IMR-90 (cell line): ENCODE results near the gene OR52B6. TPM values are rescaled to one million over a fixed set of nuclear protein-coding genes. Genes with fewer than 3 reads are reported as not detected.

ENCODE experiments used
- ATAC-seq: fragments of 200-7000 bp; cut with Tn5 transposase; 2 replicates; pipeline ENCODE4 v1.9.1; 2020; ENCODE audit warnings: low read depth, mild to moderate bottlenecking, moderate library complexity
- BruUV-seq: library from RNA; stranded (reverse); fragments of 400-500 nt; replicated peaks from 2 replicates; lab custom pipeline; 2021; lab: Mats Ljungman, UMichigan
- CTCF ChIA-PET: fragments of 300-600 bp; formaldehyde crosslinking; extraction: SDS; loops from one replicate; lab custom pipeline; 2021; ENCODE audit warnings: antibody characterized with exemption; lab: Yijun Ruan, JAX
- POLR2A ChIA-PET: fragments of 300-600 bp; sonication (Branson Sonifier 250); formaldehyde crosslinking; loops from one replicate; lab custom pipeline; 2022; ENCODE audit warnings: antibody characterized with exemption; ENCODE audit not compliant: unreplicated experiment; lab: Charles Lee
- DNase-seq: peaks from one replicate; pipeline ENCODE4 v3.0.0; 2013
- H2AFZ ChIP-seq: replicated peaks from 2 replicates; pipeline ENCODE3; 2013; ENCODE audit warnings: low read length, mild to moderate bottlenecking; ENCODE audit not compliant: poor library complexity
- H2AK5ac ChIP-seq: 2 replicates; pipeline ENCODE4 v1.6.1; 2013; ENCODE audit warnings: low read depth, low read length, inconsistent platforms
- H2AK9ac ChIP-seq: replicated peaks from 2 replicates; pipeline ENCODE3; 2013; ENCODE audit warnings: mild to moderate bottlenecking, low read depth, low read length, moderate library complexity; ENCODE audit not compliant: poor library complexity
- H2BK120ac ChIP-seq: 2 replicates; pipeline ENCODE4 v1.6.1; 2013; ENCODE audit warnings: low read depth, low read length, inconsistent platforms
- H2BK15ac ChIP-seq: 3 replicates; pipeline ENCODE4 v1.6.1; 2013; ENCODE audit warnings: low read depth, low read length, inconsistent platforms
- H2BK20ac ChIP-seq: 2 replicates; pipeline ENCODE4 v1.6.1; 2013; ENCODE audit warnings: low read depth, mild to moderate bottlenecking, inconsistent platforms, low read length, moderate library complexity
- H2BK5ac ChIP-seq: 2 replicates; pipeline ENCODE4 v1.6.1; 2013; ENCODE audit warnings: mild to moderate bottlenecking, low read depth, low read length, inconsistent platforms; ENCODE audit not compliant: poor library complexity, severe bottlenecking
- H3K14ac ChIP-seq: replicated peaks from 2 replicates; pipeline ENCODE4 v1.6.1; 2013; ENCODE audit warnings: low read depth, low read length, inconsistent platforms
- H3K18ac ChIP-seq: 2 replicates; pipeline ENCODE4 v1.6.1; 2013; ENCODE audit warnings: low read depth, low read length, control low read depth
- H3K23ac ChIP-seq: 2 replicates; pipeline ENCODE4 v1.6.1; 2013; ENCODE audit warnings: low read depth, low read length, inconsistent platforms
- H3K27ac ChIP-seq: 2 replicates; pipeline ENCODE4 v1.5.1; 2013; ENCODE audit warnings: mild to moderate bottlenecking, control low read depth, low read length; ENCODE audit not compliant: insufficient read depth
- H3K27me3 ChIP-seq: 2 replicates; pipeline ENCODE4 v1.6.1; 2013; ENCODE audit warnings: low read length; ENCODE audit not compliant: control insufficient read depth, insufficient read depth
- H3K36me3 ChIP-seq: 2 replicates; pipeline ENCODE4 v1.6.1; 2013; ENCODE audit warnings: low read length, mixed read lengths; ENCODE audit not compliant: control insufficient read depth, insufficient read depth
- H3K4ac ChIP-seq: 2 replicates; pipeline ENCODE4 v1.6.1; 2013; ENCODE audit warnings: low read depth, low read length, inconsistent platforms
- H3K4me1 ChIP-seq: 2 replicates; pipeline ENCODE4 v1.6.1; 2013; ENCODE audit warnings: low read length, mixed read lengths; ENCODE audit not compliant: control insufficient read depth, insufficient read depth
- H3K4me2 ChIP-seq: 2 replicates; pipeline ENCODE4 v1.6.1; 2013; ENCODE audit warnings: low read depth, mild to moderate bottlenecking, control low read depth, low read length, moderate library complexity
- H3K4me3 ChIP-seq: 2 replicates; pipeline ENCODE4 v1.5.1; 2013; ENCODE audit warnings: low read depth, mild to moderate bottlenecking, control low read depth, low read length, moderate library complexity; ENCODE audit not compliant: insufficient read depth
- H3K56ac ChIP-seq: 2 replicates; pipeline ENCODE4 v1.6.1; 2013; ENCODE audit warnings: low read length, inconsistent platforms; ENCODE audit not compliant: insufficient read depth; ENCODE audit errors: extremely low read depth
- H3K79me1 ChIP-seq, 2 experiments: 2 replicates each; pipeline ENCODE4 v1.6.1; 2013; ENCODE audit warnings: low read length in 2 of 2, inconsistent platforms in 1 of 2, low read depth in 1 of 2
- H3K9ac ChIP-seq: 2 replicates; pipeline ENCODE4 v1.6.1; 2013; ENCODE audit warnings: low read depth, low read length, control low read depth
- H3K9me1 ChIP-seq: 2 replicates; pipeline ENCODE4 v1.6.1; 2013; ENCODE audit warnings: low read length, inconsistent platforms; ENCODE audit not compliant: insufficient read depth
- H3K9me3 ChIP-seq: 2 replicates; pipeline ENCODE4 v1.6.1; 2013; ENCODE audit warnings: low read length; ENCODE audit not compliant: control insufficient read depth, insufficient read depth
- H4K20me1 ChIP-seq: 2 replicates; pipeline ENCODE4 v1.6.1; 2013; ENCODE audit warnings: low read length, inconsistent platforms; ENCODE audit not compliant: insufficient read depth
- H4K5ac ChIP-seq: 2 replicates; pipeline ENCODE4 v1.6.1; 2013; ENCODE audit warnings: mild to moderate bottlenecking, low read depth, low read length, control low read depth
- H4K8ac ChIP-seq, 2 experiments: 2 replicates each; pipeline ENCODE4 v1.6.1; 2013; ENCODE audit warnings: low read depth in 2 of 2, low read length in 2 of 2, control low read depth in 1 of 2, inconsistent platforms in 1 of 2
- H4K91ac ChIP-seq: 2 replicates; pipeline ENCODE4 v1.6.1; 2013; ENCODE audit warnings: low read depth, low read length, inconsistent platforms; ENCODE audit not compliant: insufficient read depth
- FOS ChIP-seq: fragments of 150-350 bp; IDR thresholded peaks from 2 replicates; pipeline ENCODE4 v1.6.1; 2016; ENCODE audit warnings: low read depth, low read length
- MAFK ChIP-seq: IDR thresholded peaks from 2 replicates; pipeline ENCODE4 v1.6.1; 2012; ENCODE audit warnings: low read depth, low read length, improper control_type of control experiment
- MAZ ChIP-seq: IDR thresholded peaks from 2 replicates; pipeline ENCODE4 v1.6.1; 2012; ENCODE audit warnings: low read depth, mild to moderate bottlenecking, low read length, improper control_type of control experiment, moderate library complexity, borderline replicate concordance
- MXI1 ChIP-seq: IDR thresholded peaks from 2 replicates; pipeline ENCODE4 v1.6.1; 2012; ENCODE audit warnings: low read depth, mild to moderate bottlenecking, low read length, moderate library complexity, borderline replicate concordance
- NFE2L2 ChIP-seq: fragments of 150-350 bp; IDR thresholded peaks from 2 replicates; pipeline ENCODE4 v1.6.1; 2016; ENCODE audit warnings: low read depth, mild to moderate bottlenecking, low read length
- POLR2A ChIP-seq: IDR thresholded peaks from 2 replicates; pipeline ENCODE4 v1.6.1; 2012; ENCODE audit warnings: mild to moderate bottlenecking, low read depth, low read length
- RAD21 ChIP-seq: IDR thresholded peaks from 2 replicates; pipeline ENCODE4 v1.6.1; 2012; ENCODE audit warnings: low read length, improper control_type of control experiment
- RCOR1 ChIP-seq: IDR thresholded peaks from 2 replicates; pipeline ENCODE4 v1.6.1; 2012; ENCODE audit warnings: mild to moderate bottlenecking, low read length, improper control_type of control experiment; ENCODE audit not compliant: insufficient replicate concordance
- SMC3 ChIP-seq: fragments of 150-350 bp; IDR thresholded peaks from 2 replicates; pipeline ENCODE4 v1.6.1; 2016; ENCODE audit warnings: low read depth, mild to moderate bottlenecking, antibody characterized with exemption, low read length, moderate library complexity
- WGBS, 2 experiments: methylation state at CpG; one replicate each; pipeline versions ENCODE4 v1.1.5 to v1.1.7; 2013; ENCODE audit warnings: missing lambda C conversion rate in 2 of 2; ENCODE audit not compliant: insufficient read length in 1 of 2; ENCODE audit errors: extremely low coverage in 2 of 2; 5-methylcytosine and 5-hydroxymethylcytosine counted together
- dilution Hi-C: fragments of 300-500 bp; cut with HindIII; formaldehyde crosslinking; loops from one replicate; pipeline ENCODE4 v1.14.3; 2018; ENCODE audit warnings: low sequenced_read_pairs; ENCODE audit not compliant: unreplicated experiment
- in situ Hi-C: fragments of 300-500 bp; cut with MboI; formaldehyde crosslinking; loops from 3 replicates; pipeline ENCODE4 v1.14.3; 2019; ENCODE audit warnings: low sequenced_read_pairs, inconsistent platforms, mixed read lengths
- intact Hi-C: fragments of 100-400 bp; cut with micrococcal nuclease; formaldehyde crosslinking; loops from 2 replicates; pipeline ENCODE4 v1.10.0; 2022
- polyA plus RNA-seq, 3 experiments: library from polyadenylated mRNA; depleted of rRNA; stranded (reverse); fragments of >200 nt; gene quantifications; 2 replicates each; pipeline ENCODE4 v1.2.3, GENCODE V29; 2012; ENCODE audit warnings: low replicate concordance in 1 of 3
- total RNA-seq: library from RNA; depleted of rRNA; stranded (reverse); fragments of >200 nt; gene quantifications from 2 replicates; pipeline ENCODE4 v1.2.3, GENCODE V29; 2012
- TF ChIP-seq, protein P1 (sequence below): conservative IDR thresholded peaks from 2 replicates; pipeline ENCODE4 v1.5.1; 2012; ENCODE audit warnings: mild to moderate bottlenecking, low read depth, low read length, improper control_type of control experiment

The OR52B6 gene
- total and polyA plus RNA-seq, 2 of the 4 experiments (the other 2 are of a cell fraction), result not detected

- Histone ChIP-seq H4K5ac (no peak overlapping the region), H3K23ac (no peak overlapping the region), H2AK9ac (no peak overlapping the region), H2BK20ac (no peak overlapping the region), H4K91ac (no peak overlapping the region), H3K18ac (no peak overlapping the region), H3K36me3 (no peaks in the 10 kb centered on the region), H3K9ac (no peak overlapping the region), H2AK5ac (no peak overlapping the region), H3K27ac (no peak overlapping the region), H3K4me1 (no peaks in the 10 kb centered on the region), H2BK5ac (no peak overlapping the region), H3K9me3 (no peaks in the 10 kb centered on the region), H3K14ac (no peak overlapping the region), H2BK15ac (no peak overlapping the region), H3K79me1 (no peaks in the 10 kb centered on the region), H3K4ac (no peak overlapping the region), H3K9me1 (no peaks in the 10 kb centered on the region), H4K8ac (no peak overlapping the region), H2BK120ac (no peak overlapping the region), H2AFZ (no peak overlapping the region), H3K4me2 (no peak overlapping the region), H4K20me1 (no peaks in the 10 kb centered on the region), H3K4me3 (no peak overlapping the region), H3K27me3 (peaks cover 2% of the 10 kb centered on the region; the same call in 1 of the 2 replicates), H3K56ac (no peak overlapping the region)
- CTCF ChIA-PET, result no interaction called here
- 40% methylated on average over 1 of the region's 2 CpGs; no CpG with 5 or more reads in 1 of the 2 experiments for WGBS, 2 experiments
- dilution Hi-C loops, result no loop called here
- intact Hi-C loops, result no loop called here
- POLR2A ChIA-PET, result no interaction called here
- DNase-seq (no peak), ATAC-seq (no peak)
- in situ Hi-C loops, result no loop called here
- BruUV-seq, result no TSS peak
- no peak for TF ChIP-seq RCOR1
- TF ChIP-seq SMC3, result no peak
- TF ChIP-seq NFE2L2, result no peak
- TF ChIP-seq MAZ, result no peak
- no peak for TF ChIP-seq MXI1
- TF ChIP-seq FOS, result no peak
- TF ChIP-seq RAD21, result no peak
- no peak for TF ChIP-seq POLR2A
- TF ChIP-seq, protein P1, sequence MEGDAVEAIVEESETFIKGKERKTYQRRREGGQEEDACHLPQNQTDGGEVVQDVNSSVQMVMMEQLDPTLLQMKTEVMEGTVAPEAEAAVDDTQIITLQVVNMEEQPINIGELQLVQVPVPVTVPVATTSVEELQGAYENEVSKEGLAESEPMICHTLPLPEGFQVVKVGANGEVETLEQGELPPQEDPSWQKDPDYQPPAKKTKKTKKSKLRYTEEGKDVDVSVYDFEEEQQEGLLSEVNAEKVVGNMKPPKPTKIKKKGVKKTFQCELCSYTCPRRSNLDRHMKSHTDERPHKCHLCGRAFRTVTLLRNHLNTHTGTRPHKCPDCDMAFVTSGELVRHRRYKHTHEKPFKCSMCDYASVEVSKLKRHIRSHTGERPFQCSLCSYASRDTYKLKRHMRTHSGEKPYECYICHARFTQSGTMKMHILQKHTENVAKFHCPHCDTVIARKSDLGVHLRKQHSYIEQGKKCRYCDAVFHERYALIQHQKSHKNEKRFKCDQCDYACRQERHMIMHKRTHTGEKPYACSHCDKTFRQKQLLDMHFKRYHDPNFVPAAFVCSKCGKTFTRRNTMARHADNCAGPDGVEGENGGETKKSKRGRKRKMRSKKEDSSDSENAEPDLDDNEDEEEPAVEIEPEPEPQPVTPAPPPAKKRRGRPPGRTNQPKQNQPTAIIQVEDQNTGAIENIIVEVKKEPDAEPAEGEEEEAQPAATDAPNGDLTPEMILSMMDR, result no peak
- no peak for TF ChIP-seq MAFK
Measured at GRCh38 chr11:5574654-5575053, 6.0 kb upstream of the OR52B6 start.
